ENCODE results near the gene PCDH9.

- TF ChIP-seq CTCF (IDR thresholded peaks at IDR 0.05 in 8 of 11, conservative IDR thresholded peaks at IDR 0.05 in 3 of 11), result no peak
- no peak for TF ChIP-seq POLR2A (IDR thresholded peaks at IDR 0.05)
Measured at GRCh38 chr13:66338542-66338941, 891.6 kb downstream of the PCDH9 start.
